Measurements from ENCODE around the gene SMYD3.

GRCh38 chr1:246320286-246320685 lies 186.8 kb downstream of the SMYD3 start:
- TF ChIP-seq, protein P1, sequence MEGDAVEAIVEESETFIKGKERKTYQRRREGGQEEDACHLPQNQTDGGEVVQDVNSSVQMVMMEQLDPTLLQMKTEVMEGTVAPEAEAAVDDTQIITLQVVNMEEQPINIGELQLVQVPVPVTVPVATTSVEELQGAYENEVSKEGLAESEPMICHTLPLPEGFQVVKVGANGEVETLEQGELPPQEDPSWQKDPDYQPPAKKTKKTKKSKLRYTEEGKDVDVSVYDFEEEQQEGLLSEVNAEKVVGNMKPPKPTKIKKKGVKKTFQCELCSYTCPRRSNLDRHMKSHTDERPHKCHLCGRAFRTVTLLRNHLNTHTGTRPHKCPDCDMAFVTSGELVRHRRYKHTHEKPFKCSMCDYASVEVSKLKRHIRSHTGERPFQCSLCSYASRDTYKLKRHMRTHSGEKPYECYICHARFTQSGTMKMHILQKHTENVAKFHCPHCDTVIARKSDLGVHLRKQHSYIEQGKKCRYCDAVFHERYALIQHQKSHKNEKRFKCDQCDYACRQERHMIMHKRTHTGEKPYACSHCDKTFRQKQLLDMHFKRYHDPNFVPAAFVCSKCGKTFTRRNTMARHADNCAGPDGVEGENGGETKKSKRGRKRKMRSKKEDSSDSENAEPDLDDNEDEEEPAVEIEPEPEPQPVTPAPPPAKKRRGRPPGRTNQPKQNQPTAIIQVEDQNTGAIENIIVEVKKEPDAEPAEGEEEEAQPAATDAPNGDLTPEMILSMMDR (IDR thresholded peaks at IDR 0.05; ENCODE audit: insufficient read depth, low read length, poor library complexity, severe bottlenecking): no peak
- no peak for TF ChIP-seq EZH2phosphoT487 (conservative IDR thresholded peaks at IDR 0.05; ENCODE audit: low read length)
